Activated naive CD4-positive, alpha-beta T cell treated with anti-CD3 and anti-CD28 coated beads, Interleukin-2, amount 10 ng/mL, durations not matched to agents 7 days and 5 days (primary cell): ENCODE results near the gene CST3.
"Not testable (repeated sequence)": the region's sequence is repeated elsewhere in the genome, so short reads cannot be mapped to it uniquely, and the experiment has no call there.

Experiments used
- CTCF ChIA-PET: fragments of 350-600 bp; sonication (Branson Sonifier 250); formaldehyde crosslinking; loops from one replicate; lab custom pipeline; 2021; ENCODE audit warnings: antibody characterized with exemption; lab: Charles Lee
- DNase-seq: peaks from one replicate; pipeline ENCODE4 v3.0.0-alpha.2; 2020
- H3K27ac Mint-ChIP-seq: one replicate; pipeline ENCODE4 v1.8.0; 2021; ENCODE audit warnings: mild to moderate bottlenecking, moderate library complexity, mixed read lengths
- H3K27me3 Mint-ChIP-seq: one replicate; pipeline ENCODE4 v1.8.0; 2021; ENCODE audit warnings: mild to moderate bottlenecking, mixed read lengths
- H3K36me3 Mint-ChIP-seq: one replicate; pipeline ENCODE4 v1.8.0; 2021; ENCODE audit warnings: mixed read lengths
- H3K4me1 Mint-ChIP-seq: one replicate; pipeline ENCODE4 v1.8.0; 2021; ENCODE audit warnings: mixed read lengths
- H3K4me3 Mint-ChIP-seq: one replicate; pipeline ENCODE4 v1.8.0; 2021; ENCODE audit warnings: mild to moderate bottlenecking, moderate library complexity, mixed read lengths
- H3K9me3 Mint-ChIP-seq: one replicate; pipeline ENCODE4 v1.8.0; 2021; ENCODE audit warnings: mixed read lengths

The CST3 gene

GRCh38 chr20:23637282-23638221 is at the start of gene CST3:
CST3 (minus strand) TSS chr20:23637955; CDS start chr20:23637862, 93 bp downstream.
- Mint-ChIP-seq H3K9me3 (no peaks in the 10 kb centered on the region), H3K4me1 (peaks cover 7% of the 10 kb centered on the region), H3K4me3 (peak within 1 kb of the TSS; percentile 45), H3K27ac (no peak within 1 kb of the TSS), H3K36me3 (no peaks in the 10 kb centered on the region), H3K27me3 (peaks cover 53% of the 10 kb centered on the region)
- CTCF ChIA-PET: no interaction called here
- DNase-seq: peak; percentile 29

GRCh38 chr20:23686046-23686750 is 48.4 kb upstream of the CST3 start:
- H3K36me3 Mint-ChIP-seq: no peaks in the 10 kb centered on the region
- H3K27me3 Mint-ChIP-seq: peaks cover 6% of the 10 kb centered on the region
- H3K9me3 Mint-ChIP-seq: no peaks in the 10 kb centered on the region
- H3K4me1 Mint-ChIP-seq: no peaks in the 10 kb centered on the region
- no peak overlapping the region for H3K4me3 Mint-ChIP-seq
- DNase-seq: no peak
- no peak overlapping the region for H3K27ac Mint-ChIP-seq
- CTCF ChIA-PET: no interaction called here

- H3K4me3 Mint-ChIP-seq, H3K27ac Mint-ChIP-seq, H3K4me1 Mint-ChIP-seq, CTCF ChIA-PET, DNase-seq, H3K9me3 Mint-ChIP-seq, H3K27me3 Mint-ChIP-seq, H3K36me3 Mint-ChIP-seq: not testable (repeated sequence)
Observed at GRCh38 chr20:23685529-23685896, 47.8 kb upstream of the CST3 start.

GRCh38 chr20:23684261-23684660 is 46.5 kb upstream of the CST3 start:
- no peaks in the 10 kb centered on the region for H3K4me1 Mint-ChIP-seq
- H3K27me3 Mint-ChIP-seq: peaks cover 11% of the 10 kb centered on the region
- CTCF ChIA-PET: no interaction called here
- no peak overlapping the region for H3K4me3 Mint-ChIP-seq
- H3K36me3 Mint-ChIP-seq: no peaks in the 10 kb centered on the region
- H3K9me3 Mint-ChIP-seq: no peaks in the 10 kb centered on the region
- H3K27ac Mint-ChIP-seq: no peak overlapping the region
- no peak for DNase-seq

- peaks cover 12% of the 10 kb centered on the region for H3K27me3 Mint-ChIP-seq
- no peaks in the 10 kb centered on the region for H3K4me1 Mint-ChIP-seq
- no peaks in the 10 kb centered on the region for H3K36me3 Mint-ChIP-seq
- no peak overlapping the region for H3K27ac Mint-ChIP-seq
- no peak overlapping the region for H3K4me3 Mint-ChIP-seq
- DNase-seq: no peak
- no peaks in the 10 kb centered on the region for H3K9me3 Mint-ChIP-seq
- CTCF ChIA-PET: no interaction called here
Observed at GRCh38 chr20:23683807-23684206, 46.1 kb upstream of the CST3 start.

GRCh38 chr20:23683281-23683680 is 45.5 kb upstream of the CST3 start:
- no peak overlapping the region for H3K4me3 Mint-ChIP-seq
- H3K9me3 Mint-ChIP-seq: no peaks in the 10 kb centered on the region
- no peak overlapping the region for H3K27ac Mint-ChIP-seq
- DNase-seq: no peak
- no peaks in the 10 kb centered on the region for H3K4me1 Mint-ChIP-seq
- peaks cover 12% of the 10 kb centered on the region for H3K27me3 Mint-ChIP-seq
- CTCF ChIA-PET: no interaction called here
- no peaks in the 10 kb centered on the region for H3K36me3 Mint-ChIP-seq

- CTCF ChIA-PET: no interaction called here
- H3K4me1 Mint-ChIP-seq: no peaks in the 10 kb centered on the region
- H3K27me3 Mint-ChIP-seq: peaks cover 16% of the 10 kb centered on the region
- no peaks in the 10 kb centered on the region for H3K9me3 Mint-ChIP-seq
- DNase-seq: no peak
- no peak overlapping the region for H3K4me3 Mint-ChIP-seq
- no peak overlapping the region for H3K27ac Mint-ChIP-seq
- H3K36me3 Mint-ChIP-seq: no peaks in the 10 kb centered on the region
Observed at GRCh38 chr20:23680146-23680545, 42.4 kb upstream of the CST3 start.

- CTCF ChIA-PET: no interaction called here
Observed at GRCh38 chr20:23679133-23680092, 41.7 kb upstream of the CST3 start.

GRCh38 chr20:23673209-23673608 is 35.5 kb upstream of the CST3 start:
- CTCF ChIA-PET: no interaction called here
- no peak overlapping the region for H3K4me3 Mint-ChIP-seq
- no peaks in the 10 kb centered on the region for H3K4me1 Mint-ChIP-seq
- H3K36me3 Mint-ChIP-seq: no peaks in the 10 kb centered on the region
- peaks cover 4% of the 10 kb centered on the region for H3K27me3 Mint-ChIP-seq
- DNase-seq: no peak
- no peak overlapping the region for H3K27ac Mint-ChIP-seq
- no peaks in the 10 kb centered on the region for H3K9me3 Mint-ChIP-seq

More at GRCh38 chr20:23679133-23680092, 41.7 kb upstream of the CST3 start:
- no peak for DNase-seq
- H3K4me1 Mint-ChIP-seq: no peaks in the 10 kb centered on the region
- H3K36me3 Mint-ChIP-seq: no peaks in the 10 kb centered on the region
- no peak overlapping the region for H3K27ac Mint-ChIP-seq
- peaks cover 15% of the 10 kb centered on the region for H3K27me3 Mint-ChIP-seq
- no peaks in the 10 kb centered on the region for H3K9me3 Mint-ChIP-seq
- no peak overlapping the region for H3K4me3 Mint-ChIP-seq

- CTCF ChIA-PET: no interaction called here
- H3K4me3 Mint-ChIP-seq: no peak overlapping the region
- no peak overlapping the region for H3K27ac Mint-ChIP-seq
- H3K36me3 Mint-ChIP-seq: no peaks in the 10 kb centered on the region
- peaks cover 4% of the 10 kb centered on the region for H3K27me3 Mint-ChIP-seq
- H3K9me3 Mint-ChIP-seq: no peaks in the 10 kb centered on the region
- no peaks in the 10 kb centered on the region for H3K4me1 Mint-ChIP-seq
- no peak for DNase-seq
Observed at GRCh38 chr20:23672158-23672557, 34.4 kb upstream of the CST3 start.

- no peaks in the 10 kb centered on the region for H3K27me3 Mint-ChIP-seq
- no peaks in the 10 kb centered on the region for H3K9me3 Mint-ChIP-seq
- no peak for DNase-seq
- H3K36me3 Mint-ChIP-seq: no peaks in the 10 kb centered on the region
- CTCF ChIA-PET: no interaction called here
- H3K4me3 Mint-ChIP-seq: no peak overlapping the region
- H3K27ac Mint-ChIP-seq: no peak overlapping the region
- H3K4me1 Mint-ChIP-seq: no peaks in the 10 kb centered on the region
Observed at GRCh38 chr20:23671479-23671878, 33.7 kb upstream of the CST3 start.

GRCh38 chr20:23670361-23670760 is 32.6 kb upstream of the CST3 start:
- H3K36me3 Mint-ChIP-seq: no peaks in the 10 kb centered on the region
- H3K27ac Mint-ChIP-seq: no peak overlapping the region
- CTCF ChIA-PET: no interaction called here
- no peak overlapping the region for H3K4me3 Mint-ChIP-seq
- no peaks in the 10 kb centered on the region for H3K4me1 Mint-ChIP-seq
- H3K27me3 Mint-ChIP-seq: no peaks in the 10 kb centered on the region
- DNase-seq: no peak
- H3K9me3 Mint-ChIP-seq: no peaks in the 10 kb centered on the region

GRCh38 chr20:23669866-23670265 is 32.1 kb upstream of the CST3 start:
- no peak for DNase-seq
- Mint-ChIP-seq H3K27me3 (no peaks in the 10 kb centered on the region), H3K9me3 (no peaks in the 10 kb centered on the region), H3K27ac (no peak overlapping the region), H3K4me3 (no peak overlapping the region), H3K36me3 (no peaks in the 10 kb centered on the region), H3K4me1 (no peaks in the 10 kb centered on the region)
- CTCF ChIA-PET: no interaction called here

- Mint-ChIP-seq H3K27ac (no peak overlapping the region), H3K9me3 (no peaks in the 10 kb centered on the region), H3K27me3 (no peaks in the 10 kb centered on the region), H3K36me3 (no peaks in the 10 kb centered on the region), H3K4me3 (no peak overlapping the region), H3K4me1 (no peaks in the 10 kb centered on the region)
- CTCF ChIA-PET: interaction anchor here (0.7 to 1.2 kb wide), 2 partner anchors 31 to 220 kb away, joined by 3 read pairs; no protein-coding TSS in a partner anchor
- DNase-seq: no peak
Observed at GRCh38 chr20:23669327-23669726, 31.6 kb upstream of the CST3 start.
